HG02610 (cell line): ENCODE results near the gene MUTYH.

ENCODE experiments used
- ATAC-seq: cut with Tn5 transposase; IDR thresholded peaks from one replicate; pipeline ENCODE4 v1.9.1; 2021; ENCODE audit warnings: mild to moderate bottlenecking, moderate library complexity; ENCODE audit not compliant: unreplicated experiment

The MUTYH gene

DNA sequence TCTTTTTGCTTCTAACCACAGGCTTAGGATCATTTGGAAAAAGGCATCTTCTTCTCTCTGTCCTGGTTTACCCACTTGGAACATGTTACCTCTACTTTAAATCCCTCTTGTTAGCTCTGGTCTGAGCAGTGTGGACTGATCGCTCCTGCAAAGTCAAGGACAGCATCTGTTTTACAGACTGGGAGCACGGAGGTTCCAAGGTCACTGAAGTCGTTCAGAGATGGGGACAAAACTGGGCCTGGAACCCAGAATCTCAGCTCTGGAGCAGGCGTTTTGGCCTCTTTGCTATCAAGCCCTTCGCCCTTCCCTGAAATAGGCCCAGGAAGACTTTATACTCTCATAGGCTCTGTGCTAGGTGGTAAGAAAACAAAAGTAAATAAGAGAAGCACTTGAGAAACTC is 11.3 kb upstream of the MUTYH start:
- no peak for ATAC-seq

DNA sequence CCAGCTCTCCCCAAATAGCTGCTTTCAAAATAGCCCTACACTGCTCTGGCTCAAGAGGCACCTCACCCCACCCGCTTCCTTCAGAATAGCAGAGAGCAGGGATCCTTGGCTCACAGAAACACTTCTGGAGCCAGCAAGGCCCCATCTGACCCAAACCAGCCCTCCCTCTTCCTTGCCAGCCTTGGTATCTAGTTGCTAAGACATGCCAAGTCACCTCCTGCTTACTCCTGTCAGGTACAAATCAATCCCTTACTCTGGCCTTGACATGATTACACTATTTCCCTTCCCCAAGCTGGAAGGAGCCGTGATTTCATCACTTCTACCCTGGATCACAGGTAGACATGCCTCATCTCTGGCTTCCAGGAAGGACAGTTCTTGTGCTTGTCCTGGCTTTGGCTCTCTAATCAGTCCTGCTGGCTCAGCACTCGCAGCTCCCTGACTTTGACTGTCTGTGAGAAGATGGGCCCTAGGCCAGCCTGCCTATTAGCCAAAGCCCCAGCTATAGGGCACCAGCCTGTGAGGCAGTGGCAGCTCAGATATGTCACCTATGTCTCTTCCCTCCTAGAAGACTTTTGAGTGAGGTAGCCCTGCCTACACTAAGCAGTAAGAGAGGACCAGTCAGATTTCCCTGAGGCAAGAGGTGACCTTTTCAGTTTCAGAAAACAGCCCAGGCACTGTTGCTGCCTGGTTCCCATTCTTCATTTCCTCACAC is 8.9 kb upstream of the MUTYH start:
- no peak for ATAC-seq

DNA sequence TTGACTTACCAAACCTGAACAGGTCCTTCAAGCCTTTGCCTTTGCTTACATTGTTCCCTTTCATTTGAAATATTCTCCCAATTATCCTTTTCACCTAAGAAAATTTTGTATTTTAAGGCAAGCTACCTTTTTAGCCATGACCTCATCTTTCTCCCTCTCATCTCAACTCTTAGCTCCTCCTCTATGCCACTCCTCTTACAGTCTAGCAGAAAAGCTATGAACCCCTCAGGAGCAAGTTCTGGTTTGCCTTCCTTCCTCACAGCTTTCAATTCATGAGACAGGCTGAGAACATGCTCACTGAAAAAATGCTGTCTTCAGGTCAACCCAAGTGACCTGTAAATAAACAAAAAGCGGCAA is 8.3 kb upstream of the MUTYH start:
- ATAC-seq = no peak

DNA sequence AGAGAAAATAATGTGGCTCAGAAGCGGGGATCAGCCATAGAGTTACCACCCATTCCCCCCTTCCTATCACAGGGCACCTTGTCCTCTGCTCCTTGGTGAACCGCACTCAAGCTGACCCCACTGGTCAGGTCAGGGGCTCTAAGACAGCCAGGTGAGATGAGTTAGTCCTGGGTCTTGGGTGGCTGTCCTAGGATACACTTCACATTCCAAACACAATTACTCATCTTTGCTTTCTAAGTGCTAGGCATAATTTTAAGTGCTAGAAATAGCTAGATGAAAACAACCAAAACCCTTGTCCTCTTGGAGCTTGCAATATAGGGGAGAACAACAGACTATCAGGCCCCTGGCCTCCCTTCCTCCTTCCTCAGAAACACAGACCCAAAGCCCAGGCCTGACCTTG is 7.8 kb upstream of the MUTYH start:
- ATAC-seq = no peak

DNA sequence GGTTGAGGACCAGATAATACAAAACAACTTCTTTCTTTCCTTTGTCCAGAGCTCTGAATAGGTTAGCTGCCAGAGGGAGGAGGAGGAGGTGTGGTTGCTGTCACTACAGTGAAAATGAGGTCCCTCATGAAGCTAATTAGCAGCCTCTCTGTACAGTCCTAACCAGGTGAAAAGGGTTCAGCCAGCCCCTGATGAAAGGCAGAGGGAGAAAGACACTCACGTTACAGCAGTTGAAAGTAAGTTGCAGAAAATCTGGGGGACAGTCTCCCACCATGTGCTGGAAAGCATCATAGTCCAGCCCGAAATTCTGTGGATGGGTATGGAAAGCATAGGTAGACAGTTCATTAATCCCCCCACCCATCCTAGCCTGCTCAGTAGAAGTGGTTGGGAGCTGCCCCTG is 6.2 kb upstream of the MUTYH start:
- ATAC-seq = no peak

DNA sequence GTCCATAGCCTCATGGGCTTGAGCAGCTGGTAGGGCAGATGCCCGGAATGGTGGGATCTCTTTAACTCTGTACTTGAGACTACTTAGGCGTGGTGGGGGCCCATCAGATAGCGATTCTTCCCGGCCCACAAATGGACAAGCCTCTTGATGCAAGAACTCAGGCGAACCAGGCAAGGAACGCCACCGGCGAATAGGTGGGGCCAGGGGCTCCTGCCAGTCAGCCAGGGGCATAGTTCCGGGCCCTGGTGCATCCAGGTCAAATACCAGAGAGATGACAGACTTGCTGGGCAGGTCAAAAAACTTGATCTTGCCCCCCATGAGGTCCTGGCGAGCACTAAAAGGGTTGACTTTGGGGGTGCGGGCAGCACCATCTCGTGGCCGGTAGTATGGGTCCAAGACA is 4.8 kb upstream of the MUTYH start:
- no peak for ATAC-seq

DNA sequence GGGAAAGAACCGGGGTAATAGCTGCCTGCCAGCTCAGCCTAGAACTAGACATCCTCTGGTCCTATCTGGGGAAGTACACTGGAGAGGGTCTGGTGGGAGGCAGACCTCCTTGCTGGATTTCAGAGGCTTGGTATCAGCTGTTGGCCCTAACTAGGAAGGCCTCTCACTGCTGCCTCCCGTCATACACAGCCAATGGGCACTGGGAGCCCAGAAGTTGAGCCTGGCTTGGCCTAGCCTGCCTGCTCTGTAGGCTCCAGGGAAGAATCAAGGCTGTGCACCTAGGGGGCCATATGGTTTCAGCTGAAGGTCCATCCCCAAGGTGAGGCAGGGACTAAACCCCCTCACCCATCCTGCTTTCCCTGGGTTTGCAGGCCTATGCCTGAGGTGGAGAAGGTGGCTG is 4.3 kb upstream of the MUTYH start:
- ATAC-seq = no peak

DNA sequence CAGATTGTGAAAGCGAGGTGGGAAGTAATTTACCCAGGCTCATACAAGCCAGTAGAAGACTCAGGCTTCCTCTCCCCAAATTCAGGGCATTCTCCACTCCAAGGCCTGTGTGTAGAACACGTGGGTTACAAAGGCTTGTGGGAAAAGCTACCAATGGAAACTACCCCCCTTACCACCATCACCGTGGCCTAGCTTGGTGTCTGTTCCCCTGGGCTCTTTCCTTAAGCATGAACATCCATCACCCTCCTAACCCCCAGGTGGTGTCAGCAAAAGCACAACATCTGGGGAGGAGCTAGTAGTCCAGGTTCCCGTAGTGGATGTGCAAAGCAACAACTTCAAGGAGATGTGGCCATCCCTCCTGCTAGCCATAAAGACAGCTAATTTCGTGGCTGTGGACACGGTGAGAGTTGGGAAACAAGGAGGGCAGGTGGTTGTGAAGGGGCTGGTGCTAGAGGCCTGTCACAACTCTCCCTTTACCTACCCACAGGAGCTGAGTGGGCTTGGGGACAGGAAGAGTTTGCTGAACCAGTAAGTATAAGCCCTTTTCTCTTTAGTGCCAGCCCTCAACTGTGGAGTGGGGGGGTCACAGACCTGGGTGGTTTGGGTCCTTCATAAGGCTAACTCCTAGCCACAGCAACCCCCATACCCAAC is 701 bp upstream of the MUTYH start:
- no peak for ATAC-seq

DNA sequence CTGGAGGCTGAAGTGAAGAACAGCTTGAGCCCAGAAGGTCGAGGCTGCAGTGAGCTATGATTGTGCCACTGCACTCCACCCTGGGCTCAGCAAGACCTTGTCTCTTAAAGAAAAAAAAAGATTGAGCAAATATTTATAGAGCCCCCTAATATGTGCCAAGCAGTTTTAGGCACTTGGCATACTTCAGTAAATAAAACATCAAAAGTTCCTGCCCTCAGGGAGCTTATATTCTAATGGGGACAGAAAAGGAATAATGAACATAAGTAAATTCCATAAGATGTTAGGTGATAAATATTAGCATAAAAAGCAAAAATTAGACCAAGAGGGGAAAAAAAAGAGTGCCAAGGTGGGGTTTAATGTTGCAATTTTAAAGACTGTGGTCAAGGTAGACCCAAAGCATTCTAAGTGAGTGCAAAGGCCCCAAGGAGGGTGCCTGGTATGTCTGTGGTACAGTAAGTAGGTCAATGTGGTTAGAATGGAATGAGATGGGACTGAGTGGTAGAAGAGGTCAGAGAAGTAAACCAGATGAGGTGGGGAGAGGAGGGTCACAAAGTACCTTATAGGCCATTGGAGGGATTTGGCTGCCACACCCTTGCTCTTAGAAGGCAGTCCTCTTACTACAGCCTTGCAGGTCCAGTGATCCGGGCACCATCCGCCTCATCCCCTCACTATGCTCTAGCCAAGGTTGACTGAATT is 2.5 kb downstream of the MUTYH start:
- no peak for ATAC-seq

DNA sequence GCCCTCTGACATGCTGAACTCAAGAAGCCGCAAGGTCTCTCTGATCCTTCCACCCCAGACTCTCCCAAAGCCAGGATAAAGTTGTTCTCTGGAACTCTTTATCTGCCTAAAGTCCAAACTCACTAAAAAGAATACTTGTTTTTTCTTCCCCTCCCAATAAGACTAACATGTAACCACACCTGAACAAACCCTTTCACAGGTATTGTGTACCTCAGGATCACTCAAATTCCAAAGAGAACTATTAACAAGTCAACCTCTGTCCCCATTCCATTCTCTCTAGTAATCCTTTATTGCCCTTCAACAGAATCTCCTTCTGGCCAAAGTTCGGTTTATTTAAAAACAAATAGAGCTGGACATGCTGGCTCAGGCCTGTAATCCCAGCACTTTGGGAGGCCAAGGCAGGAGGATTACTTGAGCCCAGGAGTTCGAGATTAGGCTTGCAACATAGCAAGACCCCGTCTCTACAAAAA is 4.3 kb downstream of the MUTYH start:
- no peak for ATAC-seq

DNA sequence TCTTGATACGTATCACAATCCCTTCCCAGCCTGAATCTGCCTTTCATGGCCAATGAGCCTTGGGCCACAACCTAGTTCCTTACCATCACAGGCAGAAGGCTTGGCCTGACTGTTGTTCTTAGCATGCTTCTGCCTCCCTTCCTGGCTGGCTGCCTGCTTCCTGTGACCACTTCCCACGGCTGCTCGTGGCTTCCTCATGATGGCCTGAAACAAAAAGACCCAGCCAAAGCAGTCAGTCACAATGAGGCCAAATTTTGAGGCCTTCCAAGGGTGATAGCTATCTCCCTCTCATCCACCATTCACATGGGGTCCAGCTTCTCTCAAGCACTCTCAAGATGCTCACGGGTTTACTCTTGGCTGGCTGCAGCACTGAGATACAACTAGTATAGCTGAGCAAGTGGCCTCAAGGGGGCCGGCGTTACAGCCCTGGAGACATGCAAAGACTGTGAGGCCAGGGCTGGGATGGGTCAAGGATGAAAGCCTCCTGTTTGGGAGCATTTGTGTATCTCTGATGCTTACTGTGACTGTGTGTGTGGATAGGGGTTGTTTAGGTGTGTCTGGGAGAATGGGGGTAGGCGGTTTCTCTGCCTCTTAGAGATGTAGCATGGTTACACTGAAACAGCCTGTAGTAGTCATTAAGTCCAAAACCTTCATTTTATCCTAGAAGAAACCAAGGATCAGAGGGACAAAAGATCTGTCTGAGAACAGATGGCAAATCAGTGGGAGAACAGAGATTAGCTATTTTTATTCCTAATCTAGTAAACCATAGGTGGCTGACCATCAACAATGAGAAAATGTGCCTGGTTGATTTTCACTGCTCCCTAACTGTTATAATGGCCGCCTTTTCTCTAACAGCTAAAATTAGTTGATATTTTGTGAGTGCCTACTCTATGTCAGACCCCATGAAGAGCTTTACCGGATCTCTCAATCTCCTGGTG is 5.7 kb downstream of the MUTYH start:
- no peak for ATAC-seq

DNA sequence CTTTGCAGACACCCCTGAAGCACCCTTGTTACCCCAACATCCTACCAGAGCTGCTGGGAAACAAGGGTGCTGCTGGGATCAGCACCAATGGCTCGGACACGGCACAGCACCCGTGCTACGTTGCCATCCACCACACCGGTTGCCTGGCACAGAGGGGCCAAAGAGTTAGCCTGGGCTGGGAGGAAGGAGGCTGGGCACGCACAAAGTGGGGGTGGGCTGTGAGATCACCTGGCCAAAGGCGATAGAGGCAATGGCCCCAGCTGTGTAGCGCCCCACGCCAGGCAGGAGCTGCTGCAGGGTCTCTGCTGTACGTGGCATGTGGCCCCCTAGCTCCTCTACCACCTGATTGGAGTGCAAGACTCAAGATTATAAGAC is 7.9 kb downstream of the MUTYH start:
- no peak for ATAC-seq

DNA sequence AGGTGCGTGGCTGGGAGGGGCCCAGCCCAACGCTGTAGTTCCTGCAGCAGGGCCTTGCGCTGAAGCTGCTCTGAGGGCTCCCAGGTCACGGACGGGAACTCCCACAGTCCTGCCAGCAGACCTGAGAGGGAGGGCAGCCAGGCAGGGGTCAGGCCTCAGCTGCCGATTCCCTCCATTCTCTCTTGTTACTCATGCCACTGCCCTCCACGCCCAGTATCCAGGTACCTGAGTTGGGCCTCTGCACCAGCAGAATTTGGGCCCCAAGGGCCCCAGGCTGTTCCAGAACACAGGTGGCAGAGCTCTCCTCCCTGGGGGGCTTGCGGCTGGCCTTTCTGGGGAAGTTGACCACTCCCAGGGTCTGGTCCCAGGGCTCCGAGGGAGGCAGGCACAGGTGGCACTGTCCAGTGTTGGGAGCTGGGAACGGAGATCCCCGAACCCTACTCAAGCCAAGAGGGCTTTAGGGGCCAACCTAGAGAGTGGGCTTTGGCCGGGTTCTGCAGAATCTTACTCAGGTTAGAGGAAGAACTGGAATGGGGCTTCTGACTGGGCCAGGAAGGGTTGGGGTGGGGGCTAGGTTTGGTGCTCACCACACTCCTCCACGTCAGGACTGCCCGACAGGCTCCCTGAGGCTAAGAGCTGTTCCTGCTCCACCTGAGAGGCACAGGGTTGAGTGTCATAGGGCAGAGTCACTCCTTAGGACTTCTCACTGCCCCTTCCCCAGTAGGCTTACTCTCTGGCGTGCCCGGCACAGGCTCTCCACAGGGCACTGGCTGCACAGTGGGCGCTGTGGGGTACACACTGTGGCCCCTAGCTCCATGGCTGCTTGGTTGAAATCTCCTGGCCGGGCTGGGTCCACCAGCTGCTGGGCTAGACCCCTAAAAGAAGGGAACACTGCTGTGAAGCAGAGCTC is 8.5 kb downstream of the MUTYH start:
- ATAC-seq = no peak

DNA sequence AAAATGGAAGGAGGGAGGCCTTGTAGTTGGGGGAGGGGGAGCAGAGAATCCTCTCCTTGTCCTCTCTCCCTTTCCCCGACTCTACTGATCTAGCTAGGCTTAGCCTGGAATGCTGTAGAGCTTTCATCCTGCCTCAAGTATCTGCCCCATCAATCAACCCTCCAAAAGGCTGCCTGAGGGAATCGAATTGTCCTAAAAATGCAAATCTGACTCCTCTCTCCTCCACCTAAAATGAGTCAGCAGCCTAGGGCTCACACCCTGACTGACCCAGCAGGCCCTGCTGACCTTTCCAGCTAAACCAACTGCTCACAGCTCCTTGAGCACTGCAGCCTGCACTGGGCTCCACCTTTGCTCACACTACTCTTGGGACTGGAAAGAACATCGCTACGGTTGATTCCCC is 10.8 kb downstream of the MUTYH start:
- ATAC-seq = no peak

DNA sequence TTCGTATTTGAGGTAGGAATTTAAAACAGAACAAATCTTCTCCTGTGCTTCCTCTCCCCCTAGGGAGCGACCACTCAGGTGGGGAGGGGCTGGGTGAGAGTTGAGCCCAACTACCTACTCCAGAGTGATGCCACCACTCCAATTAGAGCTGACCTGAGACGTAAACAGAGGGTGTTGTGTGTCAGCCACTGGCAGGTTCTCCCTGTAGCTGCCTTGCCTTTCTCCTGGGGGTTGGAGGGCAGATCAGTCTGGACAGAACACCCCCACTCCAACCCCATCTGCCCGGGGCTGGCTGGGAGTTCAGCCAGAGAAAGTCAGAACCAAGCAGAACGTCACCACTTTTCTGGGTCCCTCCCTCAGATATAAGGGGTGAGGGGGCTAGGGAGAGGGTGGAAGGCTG is 11.6 kb downstream of the MUTYH start:
- ATAC-seq = no peak

DNA sequence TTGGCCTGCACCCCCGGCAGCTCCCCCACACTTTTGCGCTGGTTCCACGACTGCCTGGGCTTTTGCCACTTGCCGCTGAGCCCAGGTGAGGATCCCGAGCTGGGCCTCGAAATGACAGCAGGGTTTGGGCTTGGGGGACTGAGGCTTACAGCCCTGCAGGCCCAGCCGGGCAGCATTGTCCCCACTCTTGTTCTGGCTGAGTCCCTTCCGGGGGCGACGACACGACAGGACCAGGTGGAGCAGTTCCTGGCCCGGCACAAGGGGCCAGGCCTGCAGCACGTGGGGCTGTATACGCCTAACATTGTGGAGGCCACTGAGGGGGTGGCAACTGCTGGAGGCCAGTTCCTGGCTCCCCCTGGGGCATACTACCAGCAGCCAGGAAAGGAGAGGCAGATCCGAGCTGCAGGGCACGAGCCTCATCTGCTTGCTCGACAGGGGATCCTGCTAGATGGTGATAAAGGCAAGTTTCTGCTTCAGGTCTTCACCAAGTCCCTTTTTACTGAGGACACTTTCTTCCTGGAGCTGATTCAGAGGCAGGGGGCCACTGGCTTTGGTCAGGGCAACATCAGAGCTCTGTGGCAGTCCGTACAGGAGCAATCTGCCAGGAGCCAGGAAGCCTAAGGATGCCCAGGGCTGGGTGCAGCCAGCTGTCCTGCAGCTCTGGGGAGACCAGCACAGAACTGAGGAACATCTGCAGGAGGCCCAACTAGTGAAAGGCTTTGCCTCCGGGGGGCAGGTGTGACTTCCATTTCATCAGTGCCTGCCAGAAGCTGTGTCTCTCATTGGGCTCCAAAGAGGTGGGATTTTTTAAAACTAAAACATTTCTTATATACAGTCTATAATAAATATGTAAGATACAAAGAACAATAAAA is 12.4 kb downstream of the MUTYH start:
- ATAC-seq = no peak

DNA sequence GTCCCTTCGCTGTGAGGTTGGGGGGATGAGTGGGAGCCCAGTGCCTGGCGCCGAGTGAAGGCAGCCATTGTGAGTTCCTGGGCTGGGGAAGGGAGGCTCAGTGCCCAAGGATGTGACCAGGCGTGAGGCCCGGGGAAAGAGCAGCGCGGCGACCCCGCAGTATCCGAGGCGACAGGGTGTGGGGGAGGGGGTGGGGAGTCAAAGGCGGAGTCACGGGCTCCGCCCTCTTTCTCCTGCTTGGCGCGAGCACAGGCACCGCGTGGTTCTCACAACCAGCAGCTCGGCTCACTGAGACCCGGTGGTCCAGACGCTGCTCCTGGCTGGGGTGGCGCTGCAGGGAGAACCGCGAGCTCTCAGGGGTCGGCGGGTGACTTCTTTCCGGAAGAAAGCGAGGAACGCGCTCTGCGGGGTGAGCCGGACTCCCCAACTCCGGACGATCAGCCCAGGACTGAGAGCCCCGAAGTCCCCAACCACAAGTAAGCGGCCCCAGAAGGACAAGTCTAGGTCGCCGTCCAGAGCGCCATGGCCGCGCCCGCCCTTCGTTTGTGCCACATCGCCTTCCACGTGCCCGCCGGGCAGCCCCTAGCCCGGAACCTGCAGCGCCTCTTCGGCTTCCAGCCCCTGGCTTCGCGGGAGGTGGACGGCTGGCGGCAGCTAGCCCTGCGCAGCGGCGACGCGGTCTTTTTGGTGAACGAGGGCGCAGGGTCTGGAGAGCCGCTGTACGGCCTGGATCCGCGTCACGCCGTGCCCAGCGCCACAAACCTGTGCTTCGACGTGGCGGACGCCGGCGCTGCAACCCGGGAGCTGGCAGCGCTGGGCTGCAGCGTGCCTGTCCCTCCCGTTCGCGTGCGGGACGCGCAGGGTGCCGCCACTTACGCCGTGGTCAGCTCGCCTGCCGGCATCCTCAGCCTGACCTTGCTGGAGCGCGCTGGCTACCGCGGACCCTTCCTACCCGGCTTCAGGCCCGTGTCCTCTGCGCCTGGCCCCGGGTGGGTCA is 13.3 kb downstream of the MUTYH start, which contains the start of gene HPDL:
Gene HPDL (plus strand): TSS at position 269 of the 997 bp plus-strand sequence. CDS start 254 bp downstream, at position 523.
- ATAC-seq = no peak
